Panc1 (cell line): ENCODE results near the gene PEX13. TPM values are rescaled to one million over a fixed set of nuclear protein-coding genes. Genes with fewer than 3 reads are reported as not detected.

ENCODE experiments used
- ATAC-seq: fragments of 200-7000 bp; cut with Tn5 transposase; 2 replicates; pipeline ENCODE4 v1.9.1; 2020; ENCODE audit warnings: mild to moderate bottlenecking, moderate library complexity
- BruUV-seq: library from RNA; stranded (reverse); fragments of 400-500 nt; replicated peaks from 2 replicates; lab custom pipeline; 2021; lab: Mats Ljungman, UMichigan
- CTCF ChIA-PET: fragments of 300-600 bp; sonication (Branson Sonifier 250); formaldehyde crosslinking; loops from one replicate; lab custom pipeline; 2022; ENCODE audit warnings: antibody characterized with exemption; lab: Charles Lee
- POLR2A ChIA-PET: fragments of 300-600 bp; sonication (Branson Sonifier 250); formaldehyde crosslinking; loops from one replicate; lab custom pipeline; 2022; ENCODE audit warnings: antibody characterized with exemption; lab: Charles Lee
- DNase-seq: peaks from one replicate; pipeline ENCODE4 v3.0.0-alpha.2; 2010; ENCODE audit warnings: low read depth, low spot score
- H3K27ac ChIP-seq: 2 replicates; pipeline ENCODE4 v1.5.1; 2011; ENCODE audit warnings: mild to moderate bottlenecking, low read length, inconsistent platforms
- H3K27me3 ChIP-seq: fragments of 200-500 bp; sonication (Bioruptor generic); 2 replicates; pipeline ENCODE4 v1.6.0; 2014; ENCODE audit warnings: low read length, inconsistent platforms; ENCODE audit not compliant: control insufficient read depth, insufficient read depth
- H3K36me3 ChIP-seq: fragments of 200-500 bp; sonication (Bioruptor generic); 2 replicates; pipeline ENCODE4 v1.5.1; 2014; ENCODE audit warnings: inconsistent platforms, mild to moderate bottlenecking, low read length, moderate library complexity; ENCODE audit not compliant: control insufficient read depth, insufficient read depth
- H3K4me1 ChIP-seq: 2 replicates; pipeline ENCODE4 v1.5.1; 2011; ENCODE audit warnings: inconsistent platforms, mild to moderate bottlenecking, low read length, moderate library complexity; ENCODE audit not compliant: control insufficient read depth, insufficient read depth
- H3K4me3 ChIP-seq, 2 experiments: 2 replicates each; pipeline ENCODE4 v1.5.1; 2011 to 2012; ENCODE audit warnings: low read depth in 2 of 2, low read length in 2 of 2, mild to moderate bottlenecking in 2 of 2, inconsistent platforms in 1 of 2, moderate library complexity in 1 of 2
- H3K9me3 ChIP-seq: fragments of 200-500 bp; sonication (Bioruptor generic); 2 replicates; pipeline ENCODE4 v1.5.1; 2014; ENCODE audit warnings: low read depth, mild to moderate bottlenecking, inconsistent platforms, low read length, moderate library complexity; ENCODE audit not compliant: control insufficient read depth, insufficient read depth
- POLR2AphosphoS5 ChIP-seq: IDR thresholded peaks from 2 replicates; pipeline ENCODE4 v1.6.1; 2012; ENCODE audit warnings: mild to moderate bottlenecking, low read depth, low read length, moderate library complexity
- SIN3A ChIP-seq: IDR thresholded peaks from 2 replicates; pipeline ENCODE4 v1.6.1; 2012; ENCODE audit warnings: low read depth, mild to moderate bottlenecking, low read length, moderate library complexity, borderline replicate concordance; ENCODE audit not compliant: insufficient read depth
- TCF7L2 ChIP-seq: IDR thresholded peaks from 2 replicates; pipeline ENCODE4 v1.6.1; 2011; ENCODE audit warnings: mild to moderate bottlenecking, low read depth, low read length, inconsistent platforms
- in situ Hi-C: cut with HindIII; loops from 2 replicates; pipeline ENCODE4 v1.10.0; 2016; ENCODE audit warnings: low sequenced_read_pairs, low pct_unique_long_range_greater_than_20kb
- intact Hi-C: fragments of 100-400 bp; cut with micrococcal nuclease; formaldehyde crosslinking; loops from one replicate; pipeline ENCODE4 v1.10.0; 2022; ENCODE audit not compliant: unreplicated experiment
- total RNA-seq: library from RNA; stranded (reverse); gene quantifications from one replicate; pipeline ENCODE4 v1.2.1, GENCODE V29; 2021; ENCODE audit not compliant: unreplicated experiment
- TF ChIP-seq, protein P1 (sequence below): fragments of 450-650 bp; IDR thresholded peaks from 2 replicates; pipeline ENCODE4 v1.5.1; 2017; ENCODE audit warnings: mild to moderate bottlenecking
- TF ChIP-seq, protein P2 (sequence below), 2 experiments: IDR thresholded peaks; 2 replicates each; pipeline ENCODE4 v1.6.1; 2011 to 2012; ENCODE audit warnings: low read depth in 2 of 2, control low read depth in 1 of 2, low read length in 1 of 2, mild to moderate bottlenecking in 1 of 2, moderate library complexity in 1 of 2; ENCODE audit not compliant: insufficient read depth in 1 of 2

The PEX13 gene
- total RNA-seq, 1 experiment from 2014 or later: 24.7 TPM

DNA sequence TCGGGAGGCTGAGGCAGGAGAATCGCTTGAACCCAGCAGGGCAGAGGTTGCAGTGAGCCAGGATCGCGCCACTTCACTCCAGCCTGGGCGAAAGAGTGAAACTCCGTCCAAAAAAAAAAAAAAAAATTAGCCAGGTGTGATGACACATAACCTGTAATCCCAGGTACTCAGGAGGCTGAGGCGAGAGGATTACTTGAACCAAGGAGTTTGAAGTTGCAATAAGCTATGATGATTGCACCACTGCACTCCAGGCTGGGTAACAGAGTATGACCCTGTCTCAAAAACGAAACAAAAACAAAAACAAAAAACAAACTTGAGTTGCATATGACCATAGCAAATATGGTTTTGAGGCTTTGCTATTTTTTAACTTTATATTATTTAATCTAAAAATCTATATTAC lies 74.0 kb downstream of the PEX13 start:
- Histone ChIP-seq H3K9me3 (no peaks in the 10 kb centered on the region), H3K4me1 (no peaks in the 10 kb centered on the region), H3K27ac (no peak overlapping the region), H3K4me3 (no peak overlapping the region), H3K27me3 (no peaks in the 10 kb centered on the region), H3K36me3 (no peaks in the 10 kb centered on the region)
- ChIA-PET POLR2A (interaction anchor here (0.6 to 0.7 kb wide), 2 partner anchors 9 to 77 kb away, joined by 6 to 8 read pairs; no protein-coding TSS in a partner anchor), CTCF (no interaction called here)
- TF ChIP-seq, protein P1, sequence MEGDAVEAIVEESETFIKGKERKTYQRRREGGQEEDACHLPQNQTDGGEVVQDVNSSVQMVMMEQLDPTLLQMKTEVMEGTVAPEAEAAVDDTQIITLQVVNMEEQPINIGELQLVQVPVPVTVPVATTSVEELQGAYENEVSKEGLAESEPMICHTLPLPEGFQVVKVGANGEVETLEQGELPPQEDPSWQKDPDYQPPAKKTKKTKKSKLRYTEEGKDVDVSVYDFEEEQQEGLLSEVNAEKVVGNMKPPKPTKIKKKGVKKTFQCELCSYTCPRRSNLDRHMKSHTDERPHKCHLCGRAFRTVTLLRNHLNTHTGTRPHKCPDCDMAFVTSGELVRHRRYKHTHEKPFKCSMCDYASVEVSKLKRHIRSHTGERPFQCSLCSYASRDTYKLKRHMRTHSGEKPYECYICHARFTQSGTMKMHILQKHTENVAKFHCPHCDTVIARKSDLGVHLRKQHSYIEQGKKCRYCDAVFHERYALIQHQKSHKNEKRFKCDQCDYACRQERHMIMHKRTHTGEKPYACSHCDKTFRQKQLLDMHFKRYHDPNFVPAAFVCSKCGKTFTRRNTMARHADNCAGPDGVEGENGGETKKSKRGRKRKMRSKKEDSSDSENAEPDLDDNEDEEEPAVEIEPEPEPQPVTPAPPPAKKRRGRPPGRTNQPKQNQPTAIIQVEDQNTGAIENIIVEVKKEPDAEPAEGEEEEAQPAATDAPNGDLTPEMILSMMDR: no peak
- TF ChIP-seq POLR2AphosphoS5 (no peak), SIN3A (no peak), TCF7L2 (no peak)
- TF ChIP-seq, protein P2, sequence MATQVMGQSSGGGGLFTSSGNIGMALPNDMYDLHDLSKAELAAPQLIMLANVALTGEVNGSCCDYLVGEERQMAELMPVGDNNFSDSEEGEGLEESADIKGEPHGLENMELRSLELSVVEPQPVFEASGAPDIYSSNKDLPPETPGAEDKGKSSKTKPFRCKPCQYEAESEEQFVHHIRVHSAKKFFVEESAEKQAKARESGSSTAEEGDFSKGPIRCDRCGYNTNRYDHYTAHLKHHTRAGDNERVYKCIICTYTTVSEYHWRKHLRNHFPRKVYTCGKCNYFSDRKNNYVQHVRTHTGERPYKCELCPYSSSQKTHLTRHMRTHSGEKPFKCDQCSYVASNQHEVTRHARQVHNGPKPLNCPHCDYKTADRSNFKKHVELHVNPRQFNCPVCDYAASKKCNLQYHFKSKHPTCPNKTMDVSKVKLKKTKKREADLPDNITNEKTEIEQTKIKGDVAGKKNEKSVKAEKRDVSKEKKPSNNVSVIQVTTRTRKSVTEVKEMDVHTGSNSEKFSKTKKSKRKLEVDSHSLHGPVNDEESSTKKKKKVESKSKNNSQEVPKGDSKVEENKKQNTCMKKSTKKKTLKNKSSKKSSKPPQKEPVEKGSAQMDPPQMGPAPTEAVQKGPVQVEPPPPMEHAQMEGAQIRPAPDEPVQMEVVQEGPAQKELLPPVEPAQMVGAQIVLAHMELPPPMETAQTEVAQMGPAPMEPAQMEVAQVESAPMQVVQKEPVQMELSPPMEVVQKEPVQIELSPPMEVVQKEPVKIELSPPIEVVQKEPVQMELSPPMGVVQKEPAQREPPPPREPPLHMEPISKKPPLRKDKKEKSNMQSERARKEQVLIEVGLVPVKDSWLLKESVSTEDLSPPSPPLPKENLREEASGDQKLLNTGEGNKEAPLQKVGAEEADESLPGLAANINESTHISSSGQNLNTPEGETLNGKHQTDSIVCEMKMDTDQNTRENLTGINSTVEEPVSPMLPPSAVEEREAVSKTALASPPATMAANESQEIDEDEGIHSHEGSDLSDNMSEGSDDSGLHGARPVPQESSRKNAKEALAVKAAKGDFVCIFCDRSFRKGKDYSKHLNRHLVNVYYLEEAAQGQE (IDR thresholded peaks at IDR 0.05; ENCODE audit: insufficient read depth in 1 of 2, low read depth in 2 of 2, low read length in 1 of 2): no peak
- ATAC-seq: no peak
- no TSS peak for BruUV-seq
- no peak for DNase-seq
- intact Hi-C loops: no loop called here
- in situ Hi-C loops: no loop called here

DNA sequence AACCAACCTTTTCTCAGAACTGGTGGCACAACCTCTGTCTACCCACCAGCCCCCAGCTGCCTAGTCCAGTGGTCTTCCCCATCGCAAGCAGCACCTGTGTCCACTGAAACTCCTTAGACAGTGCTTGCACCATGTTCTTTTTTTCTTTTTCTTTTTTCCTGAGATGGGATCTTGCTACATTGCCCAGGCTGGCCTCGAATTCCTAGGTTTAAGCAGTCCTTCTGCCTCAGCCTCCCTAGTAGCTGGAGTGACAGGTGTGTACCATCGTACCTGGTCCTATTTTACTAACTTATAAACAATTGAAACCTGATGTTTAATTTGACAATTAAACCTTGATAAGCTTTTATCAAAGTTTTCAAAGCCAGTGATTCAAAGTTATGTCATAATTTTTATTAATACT lies 78.9 kb downstream of the PEX13 start:
- TF ChIP-seq POLR2AphosphoS5 (no peak), SIN3A (no peak), TCF7L2 (no peak)
- TF ChIP-seq, protein P2 (IDR thresholded peaks at IDR 0.05; ENCODE audit: insufficient read depth in 1 of 2, low read depth in 2 of 2, low read length in 1 of 2): no peak
- TF ChIP-seq, protein P1: no peak
- ATAC-seq (no peak), DNase-seq (no peak)
- ChIA-PET CTCF (no interaction called here), POLR2A (no interaction called here)
- no TSS peak for BruUV-seq
- in situ Hi-C loops: no loop called here
- no peaks in the 10 kb centered on the region for H3K27me3 ChIP-seq
- no peak overlapping the region for H3K4me3 ChIP-seq
- H3K27ac ChIP-seq: no peak overlapping the region
- H3K36me3 ChIP-seq: no peaks in the 10 kb centered on the region
- no peaks in the 10 kb centered on the region for H3K9me3 ChIP-seq
- no peaks in the 10 kb centered on the region for H3K4me1 ChIP-seq
- intact Hi-C loops: no loop called here
